ENCODE data around the gene ZP3.
"Not testable (repeated sequence)": the region's sequence is repeated elsewhere in the genome, so short reads cannot be mapped to it uniquely, and the experiment has no call there.

The ZP3 gene

DNA sequence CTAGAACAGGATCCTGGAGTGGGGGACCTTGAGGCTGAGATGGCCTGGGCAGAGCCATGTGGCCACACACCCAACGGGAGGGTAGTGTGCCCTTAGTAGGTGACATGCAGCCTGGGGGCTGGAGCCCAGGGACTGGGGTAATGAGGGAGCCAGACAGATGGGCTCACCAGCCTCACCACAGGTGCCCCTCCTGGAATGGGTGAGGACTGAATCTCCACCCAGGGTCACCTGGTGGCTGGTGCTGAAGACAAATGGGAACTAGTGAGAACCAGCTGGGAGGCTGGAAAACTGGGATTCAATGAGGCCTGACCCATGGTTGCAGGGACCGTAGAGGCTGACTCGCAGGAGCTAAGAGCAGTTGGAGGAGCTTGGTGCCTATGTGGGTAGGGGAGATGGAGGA is 6.1 kb downstream of the ZP3 start:
- no peak for DNase-seq (ENCODE audit: low read depth)
- no peak overlapping the region for H3K4me3 ChIP-seq (ENCODE audit: low read depth, low read length)
- TF ChIP-seq, protein P1, sequence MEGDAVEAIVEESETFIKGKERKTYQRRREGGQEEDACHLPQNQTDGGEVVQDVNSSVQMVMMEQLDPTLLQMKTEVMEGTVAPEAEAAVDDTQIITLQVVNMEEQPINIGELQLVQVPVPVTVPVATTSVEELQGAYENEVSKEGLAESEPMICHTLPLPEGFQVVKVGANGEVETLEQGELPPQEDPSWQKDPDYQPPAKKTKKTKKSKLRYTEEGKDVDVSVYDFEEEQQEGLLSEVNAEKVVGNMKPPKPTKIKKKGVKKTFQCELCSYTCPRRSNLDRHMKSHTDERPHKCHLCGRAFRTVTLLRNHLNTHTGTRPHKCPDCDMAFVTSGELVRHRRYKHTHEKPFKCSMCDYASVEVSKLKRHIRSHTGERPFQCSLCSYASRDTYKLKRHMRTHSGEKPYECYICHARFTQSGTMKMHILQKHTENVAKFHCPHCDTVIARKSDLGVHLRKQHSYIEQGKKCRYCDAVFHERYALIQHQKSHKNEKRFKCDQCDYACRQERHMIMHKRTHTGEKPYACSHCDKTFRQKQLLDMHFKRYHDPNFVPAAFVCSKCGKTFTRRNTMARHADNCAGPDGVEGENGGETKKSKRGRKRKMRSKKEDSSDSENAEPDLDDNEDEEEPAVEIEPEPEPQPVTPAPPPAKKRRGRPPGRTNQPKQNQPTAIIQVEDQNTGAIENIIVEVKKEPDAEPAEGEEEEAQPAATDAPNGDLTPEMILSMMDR (IDR thresholded peaks at IDR 0.05; ENCODE audit: insufficient read depth, low read depth, low read length, missing control alignments): no peak

DNA sequence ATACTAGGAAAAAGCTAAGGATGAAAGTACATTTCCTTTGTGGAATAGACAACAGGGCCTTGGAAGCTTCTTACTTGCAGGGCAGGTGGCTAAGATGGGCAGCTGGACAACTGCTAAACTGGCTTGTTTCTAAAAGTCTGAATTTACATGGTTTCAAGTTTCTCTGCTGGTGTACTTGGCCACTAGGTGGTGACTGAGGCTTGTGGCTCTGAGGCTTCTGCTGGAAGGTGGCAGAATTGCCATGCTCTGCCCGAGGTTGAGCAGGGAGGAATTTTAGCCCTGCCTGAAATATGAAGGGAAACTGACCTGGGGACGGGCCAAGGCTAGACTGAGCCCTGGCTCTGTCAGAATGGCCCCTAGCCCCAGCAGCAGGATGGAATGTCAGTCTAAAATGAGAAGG is 13.1 kb downstream of the ZP3 start:
- H3K4me3 ChIP-seq (ENCODE audit: low read depth, low read length): not testable (repeated sequence)
- TF ChIP-seq, protein P1 (IDR thresholded peaks at IDR 0.05; ENCODE audit: insufficient read depth, low read depth, low read length, missing control alignments): peak; percentile 56
- DNase-seq (ENCODE audit: low read depth): peak; percentile 81

DNA sequence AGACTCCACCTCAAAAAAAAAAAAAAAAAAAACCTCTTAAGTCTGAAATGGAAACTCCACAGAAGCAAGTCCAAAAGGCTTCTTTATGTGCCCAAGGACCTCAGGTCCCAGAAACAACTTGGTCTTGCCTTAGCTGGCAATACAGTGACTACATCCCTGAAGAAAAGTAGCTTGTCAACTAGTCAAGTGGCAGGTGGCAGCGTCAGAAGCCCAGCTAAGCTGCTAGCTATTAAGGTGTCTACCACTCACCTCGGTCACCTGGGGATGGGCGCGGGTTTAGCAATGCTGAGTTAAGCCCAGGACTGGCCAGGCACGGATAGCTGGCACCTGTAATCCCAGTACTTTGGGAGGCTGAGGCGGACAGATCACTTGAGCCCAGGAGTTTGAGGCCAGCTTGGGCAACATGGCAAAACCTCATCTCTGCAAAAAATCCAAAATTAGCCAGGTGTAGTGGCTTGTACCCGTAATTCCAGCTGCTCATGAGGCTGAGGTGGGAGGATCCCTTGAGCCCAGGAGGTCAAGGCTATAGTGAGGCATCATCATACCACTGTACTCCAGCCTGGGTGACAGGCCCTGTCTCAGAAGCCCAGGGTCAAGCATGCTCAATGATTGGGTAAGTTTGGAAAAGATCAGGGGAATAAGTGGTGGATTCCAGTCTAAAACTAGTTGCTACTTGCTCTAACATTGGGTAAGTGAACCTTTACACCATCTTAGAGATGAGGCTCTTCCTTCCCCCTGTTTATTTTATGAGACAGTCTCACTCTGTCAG is 14.6 kb downstream of the ZP3 start:
- not testable (repeated sequence) for H3K4me3 ChIP-seq (ENCODE audit: low read depth, low read length); DNase-seq (ENCODE audit: low read depth)

DNA sequence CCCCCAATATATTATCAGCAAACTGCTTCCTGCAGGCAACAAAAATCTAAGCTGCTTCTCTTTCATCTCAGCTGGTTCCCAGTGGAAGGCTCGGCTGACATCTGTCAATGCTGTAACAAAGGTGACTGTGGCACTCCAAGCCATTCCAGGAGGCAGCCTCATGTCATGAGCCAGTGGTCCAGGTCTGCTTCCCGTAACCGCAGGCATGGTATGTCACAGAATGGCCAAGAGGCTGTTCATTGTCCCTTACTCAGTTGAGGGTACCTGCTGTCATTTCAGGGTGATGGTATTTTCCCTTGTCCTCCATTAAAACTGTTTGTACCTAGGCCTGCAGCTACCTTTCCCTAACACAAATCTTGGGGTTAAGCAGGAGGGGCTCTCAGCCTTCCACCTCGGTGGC is 15.7 kb downstream of the ZP3 start:
- H3K4me3 ChIP-seq (ENCODE audit: low read depth, low read length); DNase-seq (ENCODE audit: low read depth): not testable (repeated sequence)

DNA sequence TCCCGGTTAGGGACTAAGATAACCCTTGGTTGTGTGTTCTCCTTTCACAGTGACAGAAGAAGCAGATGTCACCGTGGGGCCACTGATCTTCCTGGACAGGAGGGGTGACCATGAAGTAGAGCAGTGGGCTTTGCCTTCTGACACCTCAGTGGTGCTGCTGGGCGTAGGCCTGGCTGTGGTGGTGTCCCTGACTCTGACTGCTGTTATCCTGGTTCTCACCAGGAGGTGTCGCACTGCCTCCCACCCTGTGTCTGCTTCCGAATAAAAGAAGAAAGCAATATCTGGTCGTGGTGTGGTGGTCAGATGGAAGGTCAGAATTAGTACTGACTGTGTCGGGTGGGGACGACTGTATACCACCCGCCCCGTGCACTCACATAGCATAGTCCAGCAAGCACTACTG is 17.0 kb downstream of the ZP3 start:
- DNase-seq (ENCODE audit: low read depth): not testable (repeated sequence)

DNA sequence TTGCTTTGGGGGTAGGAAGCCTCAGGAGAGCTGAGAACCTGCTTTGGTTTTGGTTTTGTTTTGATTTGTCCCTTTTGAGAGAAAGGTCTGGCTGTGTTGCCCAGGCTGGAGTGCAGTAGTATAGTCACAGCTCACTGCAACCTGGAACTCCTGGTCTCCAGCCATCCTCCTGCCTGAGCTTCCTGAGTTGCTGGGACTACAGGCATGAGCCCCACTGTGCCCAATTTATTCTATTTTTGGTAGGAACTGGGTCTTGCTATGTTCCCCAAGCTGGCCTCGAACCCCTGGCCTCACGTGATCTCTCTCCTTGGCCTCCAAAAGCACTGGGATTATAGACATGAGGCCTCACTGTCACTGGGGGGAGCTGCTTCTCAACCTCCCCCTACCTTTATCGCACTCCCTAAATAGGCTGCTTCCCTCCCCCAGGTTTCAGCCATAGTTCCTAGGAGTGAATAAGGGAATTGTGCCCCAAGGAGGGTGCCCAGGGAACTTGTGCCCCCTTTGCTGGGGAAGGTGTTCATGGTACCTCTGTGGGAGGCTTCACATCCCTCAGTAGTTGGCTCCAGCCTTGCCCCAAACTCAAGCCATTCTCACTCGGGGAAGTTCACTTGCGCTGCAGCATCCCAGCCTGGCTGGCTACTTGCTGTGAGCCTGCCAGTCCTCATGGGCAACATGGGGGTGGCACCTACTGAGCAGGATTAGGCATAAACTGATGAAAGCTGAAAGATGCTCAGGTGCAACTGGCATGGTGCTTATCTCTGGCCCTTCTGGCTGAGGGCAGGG is 18.1 kb downstream of the ZP3 start:
- DNase-seq (ENCODE audit: low read depth); H3K4me3 ChIP-seq (ENCODE audit: low read depth, low read length): not testable (repeated sequence)

More for the DNA sequence above, 17.0 kb downstream of the ZP3 start:
- not testable (repeated sequence) for H3K4me3 ChIP-seq (ENCODE audit: low read depth, low read length)

DNA sequence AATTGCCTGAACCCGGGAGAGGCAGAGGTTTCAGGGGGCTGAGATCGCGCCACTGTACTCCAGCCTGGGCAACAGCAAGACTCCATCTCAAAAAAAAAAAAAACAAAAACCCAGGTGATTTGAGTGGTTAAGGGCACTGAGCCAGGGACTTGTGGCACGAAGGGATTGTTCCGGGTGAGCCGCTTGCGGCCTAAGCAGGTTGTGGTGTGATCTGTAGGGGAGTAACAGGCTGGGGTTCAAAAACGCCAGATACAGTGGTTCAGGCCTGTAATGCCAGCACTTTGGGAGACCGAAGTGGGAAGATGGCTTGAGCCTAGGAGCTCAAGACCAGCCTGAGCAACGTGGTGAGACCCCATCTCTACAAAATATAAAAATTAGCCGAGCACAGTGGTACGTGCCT is 19.1 kb downstream of the ZP3 start:
- not testable (repeated sequence) for DNase-seq (ENCODE audit: low read depth)

DNA sequence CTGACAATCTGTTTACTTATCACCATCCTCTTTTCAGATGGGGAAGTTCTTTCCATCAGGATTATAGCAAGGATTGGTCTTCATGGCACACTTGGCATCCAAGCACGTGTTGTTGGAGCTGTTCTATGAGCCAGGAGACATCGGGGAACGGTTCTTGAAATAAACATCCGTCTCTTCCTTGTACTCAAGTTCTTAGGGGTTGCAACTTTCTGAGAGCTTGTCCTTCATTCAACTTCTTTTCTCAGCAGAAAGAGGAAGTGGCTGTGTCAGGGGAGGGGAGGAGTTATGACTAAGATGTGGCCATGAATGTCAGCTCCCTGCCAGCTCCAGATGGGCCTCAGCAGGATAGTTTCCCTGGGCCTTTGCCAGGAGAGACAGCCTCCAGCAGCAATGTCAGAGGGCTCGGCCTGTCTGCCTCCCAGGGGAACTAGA is 20.8 kb downstream of the ZP3 start:
- peak overlapping the region; percentile 30 for H3K4me3 ChIP-seq (ENCODE audit: low read depth, low read length)
- DNase-seq (ENCODE audit: low read depth): peak; percentile 65

More for the DNA sequence above, 19.1 kb downstream of the ZP3 start:
- not testable (repeated sequence) for H3K4me3 ChIP-seq (ENCODE audit: low read depth, low read length)

DNA sequence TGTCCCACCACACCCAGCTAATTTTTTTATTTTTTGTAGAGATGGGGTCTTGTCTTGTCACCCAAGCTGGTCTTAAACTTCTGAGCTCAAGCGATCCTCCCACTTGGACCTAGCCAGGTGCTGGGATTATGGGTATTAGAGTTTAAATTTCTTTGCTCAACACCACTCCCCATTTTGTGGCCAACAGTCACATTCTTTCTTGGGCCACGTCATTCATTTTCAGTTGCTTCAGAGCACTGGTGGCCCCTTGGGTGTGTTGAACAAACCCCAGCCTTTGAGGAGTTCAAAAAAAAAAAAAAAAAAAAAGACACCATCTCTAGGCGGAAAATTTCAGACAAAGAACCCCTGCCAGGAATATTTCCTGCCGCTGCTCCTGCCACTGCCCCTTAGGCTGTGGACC is 32.3 kb downstream of the ZP3 start:
- not testable (repeated sequence) for DNase-seq (ENCODE audit: low read depth); H3K4me3 ChIP-seq (ENCODE audit: low read depth, low read length)

DNA sequence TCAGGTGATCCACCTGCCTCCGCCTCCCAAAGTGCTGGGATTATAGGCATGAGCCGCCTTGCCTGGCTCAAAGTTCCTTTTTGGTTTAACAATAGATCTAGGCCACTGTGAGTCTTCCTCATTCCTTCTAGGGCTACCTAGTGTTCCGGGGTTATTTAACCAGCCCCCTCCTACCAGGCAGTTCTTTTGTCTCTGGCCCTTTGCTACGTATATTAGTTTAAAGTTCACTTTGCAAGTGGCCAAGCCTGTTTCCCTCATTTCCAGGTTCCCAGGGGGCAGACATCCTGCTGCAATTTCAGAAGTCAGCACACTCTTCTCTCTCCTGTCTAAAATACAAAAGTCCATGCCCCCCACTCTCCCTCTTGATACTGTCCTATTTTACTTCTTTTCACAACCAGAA is 33.8 kb downstream of the ZP3 start:
- H3K4me3 ChIP-seq (ENCODE audit: low read depth, low read length); DNase-seq (ENCODE audit: low read depth): not testable (repeated sequence)

DNA sequence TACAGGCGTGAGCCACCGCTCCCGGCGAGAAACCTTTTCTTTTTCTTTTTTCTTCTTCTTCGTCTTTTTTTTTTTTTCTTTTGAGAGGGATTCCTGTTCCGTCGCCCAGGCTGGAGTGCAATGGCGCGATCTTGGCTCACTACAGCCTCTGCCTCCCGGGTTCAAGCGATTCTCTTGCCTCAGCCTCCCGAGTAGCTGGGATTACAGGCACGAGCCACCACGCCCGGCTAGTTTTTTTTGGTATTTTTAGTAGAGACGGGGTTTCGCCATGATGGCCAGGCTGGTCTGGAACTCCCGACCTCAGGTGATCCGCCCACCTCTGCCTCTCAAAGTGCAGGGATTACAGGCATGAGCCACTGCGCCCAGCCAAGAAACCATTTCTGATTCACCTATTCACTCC is 36.0 kb downstream of the ZP3 start:
- not testable (repeated sequence) for DNase-seq (ENCODE audit: low read depth); H3K4me3 ChIP-seq (ENCODE audit: low read depth, low read length)

DNA sequence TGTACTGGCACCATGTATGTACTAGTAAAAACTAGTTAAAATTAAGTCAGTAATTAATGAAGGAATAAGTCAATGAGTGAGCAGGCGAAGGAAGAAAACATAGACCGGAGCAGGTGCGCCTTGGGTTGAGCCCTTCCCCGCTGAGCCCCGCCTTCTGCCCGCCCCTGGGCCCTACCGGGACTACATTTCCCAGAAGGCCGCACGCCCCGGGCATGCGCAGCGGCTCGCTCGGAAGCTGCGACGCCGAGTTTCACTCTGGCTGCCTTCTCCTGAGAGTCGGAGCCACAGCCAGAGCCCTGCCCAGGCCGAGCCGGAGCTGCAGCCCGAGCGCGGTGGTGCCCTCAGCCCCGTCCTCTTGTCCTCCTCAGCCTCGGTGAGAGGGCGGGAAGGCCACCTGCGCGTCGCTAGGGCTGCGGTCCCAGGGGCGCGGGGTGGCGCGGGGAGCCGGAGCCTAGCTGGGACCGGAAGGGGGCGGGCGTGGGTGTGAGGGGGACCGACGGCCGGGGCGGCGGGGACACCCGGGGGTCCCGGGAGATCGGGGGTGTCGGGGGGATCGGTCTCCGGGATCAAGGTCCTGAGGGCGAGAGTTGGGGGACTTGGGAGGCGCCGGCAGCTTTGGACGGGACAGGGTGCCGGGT is 36.8 kb downstream of the ZP3 start, which contains the start of gene DTX2:
Gene DTX2, plus strand, starts transcription at position 246 of the 638 bp plus-strand sequence. CDS start 18,801 bp downstream, outside the sequence.
- H3K4me3 ChIP-seq (ENCODE audit: low read depth, low read length): peak within 1 kb of the TSS; percentile 45
- DNase-seq (ENCODE audit: low read depth): not testable (repeated sequence)

DNA sequence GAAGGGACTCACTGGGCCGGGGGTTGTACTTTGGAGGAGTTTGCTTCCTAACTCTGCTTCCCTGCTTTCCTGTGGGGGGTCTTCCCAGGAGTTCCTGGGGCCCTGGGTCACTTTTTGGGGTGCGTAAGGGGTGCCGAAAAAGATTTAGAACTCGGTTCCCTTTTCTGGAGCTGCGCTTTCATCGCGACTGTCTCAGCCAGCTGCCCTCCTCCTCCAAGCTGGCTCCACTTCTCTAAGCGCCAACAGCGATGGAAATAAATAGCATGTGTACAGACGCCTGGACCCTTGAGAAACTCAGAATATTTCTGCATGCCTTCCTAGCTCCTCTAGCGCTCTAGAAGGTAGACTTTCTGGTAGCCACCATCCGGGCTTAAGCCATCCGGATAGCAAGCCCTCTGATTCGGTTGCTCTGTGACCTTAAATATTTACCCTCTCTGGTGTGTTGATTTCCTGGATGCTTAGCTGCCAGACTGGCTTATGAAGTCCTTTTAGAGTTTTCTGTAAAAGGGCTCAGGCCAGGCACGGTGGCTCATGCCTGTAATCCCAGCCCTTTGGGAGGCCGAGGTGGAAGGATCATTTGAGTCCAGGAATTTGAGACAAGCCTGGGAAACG is 37.6 kb downstream of the ZP3 start:
- not testable (repeated sequence) for DNase-seq (ENCODE audit: low read depth)

DNA sequence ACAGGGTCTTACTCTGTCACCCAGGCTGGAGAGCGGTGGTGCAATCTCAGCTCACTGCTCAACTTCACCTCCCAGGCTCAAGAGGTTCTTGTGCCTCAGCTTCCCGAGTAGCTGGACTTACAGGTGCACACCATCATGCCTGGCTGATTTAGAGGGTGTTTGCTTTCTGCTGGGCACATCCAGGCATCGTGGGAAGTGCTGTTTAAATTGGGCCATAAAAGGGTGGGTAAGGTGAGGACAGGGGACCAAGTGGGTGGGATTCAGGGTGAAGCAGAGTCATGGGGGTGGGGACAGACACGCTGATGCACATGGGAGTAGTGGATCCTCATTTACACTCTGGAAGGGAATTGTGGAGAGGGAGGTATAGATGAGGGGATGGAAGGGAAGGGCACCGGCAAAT is 40.2 kb downstream of the ZP3 start:
- not testable (repeated sequence) for DNase-seq (ENCODE audit: low read depth); H3K4me3 ChIP-seq (ENCODE audit: low read depth, low read length)

More for the DNA sequence above, 37.6 kb downstream of the ZP3 start:
- H3K4me3 ChIP-seq (ENCODE audit: low read depth, low read length): not testable (repeated sequence)

DNA sequence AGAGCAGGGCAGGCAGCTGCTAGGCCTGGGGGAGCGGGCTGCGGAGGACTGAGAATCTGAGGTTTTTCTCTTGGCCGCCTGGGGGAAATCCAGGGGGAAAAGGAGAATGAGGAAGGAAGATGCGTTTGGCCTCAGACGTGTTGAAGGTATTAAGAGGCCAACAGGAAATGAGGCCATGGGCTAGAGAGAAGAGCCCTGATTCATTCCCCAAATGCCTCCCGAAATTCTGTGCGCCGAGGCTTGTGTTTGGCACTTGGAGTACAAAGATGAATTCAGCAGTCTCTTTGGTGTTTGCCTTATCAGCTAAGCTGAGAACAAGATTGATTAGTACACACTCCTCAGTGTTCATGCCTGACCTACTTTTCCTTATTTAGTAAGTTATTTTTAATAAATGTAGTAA is 41.2 kb downstream of the ZP3 start:
- H3K4me3 ChIP-seq (ENCODE audit: low read depth, low read length); DNase-seq (ENCODE audit: low read depth): not testable (repeated sequence)

DNA sequence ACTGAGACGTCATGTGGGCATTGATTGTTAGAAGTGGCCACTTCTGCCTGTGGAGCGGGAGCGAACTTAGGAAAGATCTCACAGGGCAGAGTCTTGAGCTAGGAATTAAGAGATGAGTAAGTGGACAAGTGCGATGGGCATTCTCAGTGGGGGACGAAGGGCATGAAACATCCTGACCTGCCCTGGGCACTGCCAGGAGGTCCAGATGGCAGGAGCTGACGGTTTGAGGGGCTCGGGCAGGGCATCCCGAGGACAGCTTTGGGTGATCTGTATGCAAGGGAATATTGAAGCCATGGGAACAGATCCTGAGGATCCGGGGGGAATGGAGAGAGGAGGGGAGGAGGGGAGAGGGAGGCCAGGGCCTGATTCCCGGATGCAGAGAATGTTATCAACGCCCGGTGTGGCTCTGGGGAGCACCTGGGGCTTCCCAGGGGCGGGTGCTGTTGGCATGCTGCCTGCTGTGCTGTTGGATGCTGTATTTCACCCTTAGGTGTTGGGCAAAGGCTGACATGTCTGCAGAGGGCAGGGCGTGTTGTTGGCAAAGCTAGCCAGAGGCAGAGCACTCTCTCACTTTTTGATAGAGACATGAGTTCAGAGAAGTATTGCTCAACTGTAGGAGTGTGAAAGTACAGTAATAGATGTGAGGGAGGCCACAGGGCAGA is 43.1 kb downstream of the ZP3 start:
- H3K4me3 ChIP-seq (ENCODE audit: low read depth, low read length): not testable (repeated sequence)
- peak; percentile 30 for DNase-seq (ENCODE audit: low read depth)
